Nephron (organoid): Measurements from ENCODE around the gene MPRIP.
A peak's percentile ranks its signal among the peaks of the same experiment; 100 is the strongest.

Experiments used
- H3K27ac Mint-ChIP-seq, 3 experiments: 2 replicates each; pipeline ENCODE4 v1.8.0; 2020; ENCODE audit warnings: mixed read lengths in 3 of 3, mild to moderate bottlenecking in 2 of 3, moderate library complexity in 1 of 3
- H3K27me3 Mint-ChIP-seq: 2 replicates; pipeline ENCODE4 v1.8.0; 2021; ENCODE audit warnings: low read depth, mild to moderate bottlenecking, moderate library complexity, mixed read lengths
- H3K36me3 Mint-ChIP-seq: 2 replicates; pipeline ENCODE4 v1.8.0; 2020; ENCODE audit warnings: low read depth, mixed read lengths
- H3K4me1 Mint-ChIP-seq: 2 replicates; pipeline ENCODE4 v1.8.0; 2020; ENCODE audit warnings: mixed read lengths
- H3K4me3 Mint-ChIP-seq, 3 experiments: 2 replicates each; pipeline ENCODE4 v1.8.0; 2020; ENCODE audit warnings: mild to moderate bottlenecking in 3 of 3, mixed read lengths in 3 of 3, moderate library complexity in 2 of 3
- H3K9me3 Mint-ChIP-seq: 2 replicates; pipeline ENCODE4 v1.8.0; 2020; ENCODE audit warnings: mixed read lengths
- CTCF ChIP-seq, 3 experiments: fragments of 200-600 bp; sonication (generic); IDR thresholded peaks; one replicate each; pipeline ENCODE4 v1.5.0; 2021; ENCODE audit warnings: antibody characterized with exemption in 3 of 3; ENCODE audit not compliant: unreplicated experiment in 3 of 3

The MPRIP gene

DNA sequence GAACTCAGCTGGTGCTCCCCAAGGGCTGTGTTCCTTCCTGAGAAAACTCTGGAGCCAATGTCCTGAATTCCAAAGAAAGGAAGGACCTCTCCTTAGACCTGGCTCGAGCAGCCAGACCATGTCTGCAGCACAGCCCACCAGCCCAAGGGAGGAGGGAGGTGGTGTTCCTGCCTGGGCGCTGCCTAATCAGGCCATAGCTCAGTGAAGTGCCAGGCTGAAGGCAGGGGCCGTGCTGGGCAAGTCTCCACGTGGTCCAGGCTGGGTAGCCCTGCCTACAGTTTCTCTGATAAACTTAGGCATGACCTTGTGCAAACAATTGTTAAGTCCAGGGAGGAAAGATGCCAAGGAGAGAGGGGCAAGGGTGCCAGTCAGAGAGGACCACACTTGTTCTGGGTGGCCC, 76.8 kb downstream of the MPRIP start:
- Mint-ChIP-seq H3K4me3 (no peak overlapping the region), H3K9me3 (no peaks in the 10 kb centered on the region), H3K27ac (peak overlapping the region; percentile 90 to 97 (median 95)), H3K36me3 (no peaks in the 10 kb centered on the region), H3K4me1 (peaks cover 64% of the 10 kb centered on the region), H3K27me3 (no peaks in the 10 kb centered on the region)
- no peak for TF ChIP-seq CTCF (IDR thresholded peaks at IDR 0.05; ENCODE audit: unreplicated experiment in 3 of 3)

DNA sequence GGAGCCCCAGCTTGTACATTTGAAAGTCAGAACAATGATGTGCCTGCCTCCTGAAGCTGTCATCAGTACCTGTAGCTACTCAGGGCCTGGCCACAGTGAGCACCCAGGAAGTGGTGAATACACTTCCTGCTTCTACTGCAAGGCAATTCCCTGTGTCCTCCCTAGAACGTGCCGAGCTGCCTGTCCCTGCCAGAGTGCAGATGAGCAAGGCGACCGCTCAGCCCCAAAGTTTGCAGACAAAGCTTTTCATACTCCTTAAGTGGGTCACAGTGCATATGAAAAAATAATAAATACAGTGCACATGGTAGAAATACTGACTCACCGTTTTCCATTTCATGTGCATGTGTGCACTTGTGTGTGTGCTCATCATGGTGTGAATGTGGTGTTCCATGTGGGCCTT, 77.3 kb downstream of the MPRIP start:
- H3K27me3 Mint-ChIP-seq, result no peaks in the 10 kb centered on the region
- peak overlapping the region; percentile 90 to 97 (median 95) for H3K27ac Mint-ChIP-seq
- no peaks in the 10 kb centered on the region for H3K9me3 Mint-ChIP-seq
- H3K4me1 Mint-ChIP-seq, result peaks cover 64% of the 10 kb centered on the region
- TF ChIP-seq CTCF (IDR thresholded peaks at IDR 0.05; ENCODE audit: unreplicated experiment in 3 of 3), result no peak
- H3K36me3 Mint-ChIP-seq, result no peaks in the 10 kb centered on the region
- H3K4me3 Mint-ChIP-seq, result no peak overlapping the region

GRCh38 chr17:17120294-17120693, 78.0 kb downstream of the MPRIP start:
- TF ChIP-seq CTCF (IDR thresholded peaks at IDR 0.05; ENCODE audit: unreplicated experiment in 3 of 3), result no peak

DNA sequence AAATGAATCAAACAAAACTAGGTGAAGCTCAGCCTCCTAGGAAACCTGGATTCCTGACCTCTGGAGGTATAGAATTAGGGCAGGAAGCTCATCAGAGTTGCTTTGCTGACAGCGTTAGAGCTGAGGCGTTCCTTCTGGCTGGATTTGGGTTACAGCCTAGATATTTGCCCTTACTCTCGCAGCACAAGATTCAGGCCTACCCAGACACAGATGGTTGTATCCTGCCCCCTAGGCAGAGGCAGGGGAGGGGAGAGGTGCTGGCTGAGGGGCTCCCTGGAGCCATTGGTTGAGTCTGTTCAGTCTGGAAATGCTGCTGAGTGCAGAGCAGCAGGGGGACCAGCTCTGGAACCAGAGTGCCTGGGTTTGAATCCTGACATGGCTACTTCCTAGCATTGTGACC, 78.4 kb downstream of the MPRIP start:
- no peaks in the 10 kb centered on the region for H3K36me3 Mint-ChIP-seq
- no peaks in the 10 kb centered on the region for H3K9me3 Mint-ChIP-seq
- no peak for TF ChIP-seq CTCF (IDR thresholded peaks at IDR 0.05; ENCODE audit: unreplicated experiment in 3 of 3)
- H3K4me1 Mint-ChIP-seq, result peaks cover 60% of the 10 kb centered on the region
- H3K27me3 Mint-ChIP-seq, result no peaks in the 10 kb centered on the region
- peak overlapping the region; percentile 90 to 97 (median 95) for H3K27ac Mint-ChIP-seq
- no peak overlapping the region for H3K4me3 Mint-ChIP-seq

More at GRCh38 chr17:17120294-17120693, 78.0 kb downstream of the MPRIP start:
- Mint-ChIP-seq H3K4me1 (peaks cover 60% of the 10 kb centered on the region), H3K4me3 (no peak overlapping the region), H3K27me3 (no peaks in the 10 kb centered on the region), H3K9me3 (no peaks in the 10 kb centered on the region), H3K27ac (peak overlapping the region; percentile 90 to 97 (median 95)), H3K36me3 (no peaks in the 10 kb centered on the region)

- Mint-ChIP-seq H3K4me1 (peaks cover 61% of the 10 kb centered on the region), H3K27ac (peak overlapping the region; percentile 90 to 97 (median 95)), H3K36me3 (no peaks in the 10 kb centered on the region), H3K27me3 (no peaks in the 10 kb centered on the region), H3K4me3 (no peak overlapping the region), H3K9me3 (no peaks in the 10 kb centered on the region)
- peak in 1 of 3 experiments; percentile 12 for TF ChIP-seq CTCF (IDR thresholded peaks at IDR 0.05; ENCODE audit: unreplicated experiment in 3 of 3)
Observed at GRCh38 chr17:17121162-17121561, 78.9 kb downstream of the MPRIP start.

DNA sequence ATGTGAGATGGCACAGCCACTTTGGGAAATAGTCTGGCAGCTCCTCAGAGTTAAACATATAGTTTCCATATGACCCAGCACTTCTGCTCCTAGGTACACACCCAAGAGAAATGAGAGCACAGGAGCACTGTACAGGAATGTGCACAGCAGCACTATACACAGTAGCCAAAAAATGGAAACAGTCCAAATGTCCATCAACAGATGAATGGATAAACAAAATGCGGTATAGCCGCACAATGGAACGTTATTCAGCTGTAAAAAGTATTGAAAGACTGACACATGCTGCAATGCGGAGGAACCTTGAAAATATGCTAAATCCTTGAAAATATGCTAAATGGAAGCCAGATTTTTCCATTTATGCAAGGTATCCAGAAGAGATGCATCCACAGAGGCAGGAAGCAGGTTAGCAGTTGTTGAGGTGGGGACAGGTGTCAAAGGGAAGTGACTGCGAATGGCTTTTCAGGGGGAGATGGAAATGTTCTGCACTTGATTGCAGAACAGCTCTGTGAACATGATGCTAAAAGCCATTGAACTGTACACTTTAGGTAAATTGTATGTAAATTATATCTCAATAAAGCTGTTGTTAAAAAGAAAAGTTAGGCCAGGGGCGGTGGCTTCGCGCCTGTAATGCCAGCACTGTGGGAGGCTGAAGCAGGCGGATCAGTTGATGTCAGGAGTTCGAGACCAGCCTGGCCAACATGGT, 80.7 kb downstream of the MPRIP start:
- Mint-ChIP-seq H3K27me3 (no peaks in the 10 kb centered on the region), H3K4me1 (peaks cover 61% of the 10 kb centered on the region), H3K9me3 (no peaks in the 10 kb centered on the region), H3K36me3 (no peaks in the 10 kb centered on the region), H3K4me3 (no peak overlapping the region), H3K27ac (no peak overlapping the region)
- no peak for TF ChIP-seq CTCF (IDR thresholded peaks at IDR 0.05; ENCODE audit: unreplicated experiment in 3 of 3)
